PFSK-1 (cell line): ENCODE measurements around the gene ASPM.

Experiments
- FOXP2 ChIP-seq: optimal IDR thresholded peaks from 2 replicates; pipeline ENCODE3; 2011; ENCODE audit warnings: borderline replicate concordance, control low read depth, inconsistent platforms; ENCODE audit not compliant: insufficient read depth; ENCODE audit errors: extremely low read length, extremely low read depth
- POLR2AphosphoS5 ChIP-seq: IDR thresholded peaks from 2 replicates; pipeline ENCODE4 v1.6.1; 2012; ENCODE audit warnings: low read depth, mild to moderate bottlenecking, control low read depth, low read length, moderate library complexity
- REST ChIP-seq, 2 experiments: IDR thresholded peaks; 2 replicates each; pipeline versions ENCODE4 v1.6.1 to v1.8.0; 2011 to 2012; ENCODE audit warnings: low read depth in 2 of 2, low read length in 2 of 2, control low read depth in 1 of 2, inconsistent platforms in 1 of 2, mild to moderate bottlenecking in 1 of 2, moderate library complexity in 1 of 2; ENCODE audit not compliant: insufficient read depth in 1 of 2
- SIN3A ChIP-seq: IDR thresholded peaks from 2 replicates; pipeline ENCODE4 v1.6.1; 2012; ENCODE audit warnings: mild to moderate bottlenecking, low read length, moderate library complexity, borderline replicate concordance; ENCODE audit not compliant: insufficient read depth
- TAF1 ChIP-seq: IDR thresholded peaks from 2 replicates; pipeline ENCODE4 v1.6.1; 2012; ENCODE audit warnings: low read length, control low read depth, borderline replicate concordance; ENCODE audit not compliant: insufficient read depth

Gene ASPM

GRCh38 chr1:197182716-197183115 is 36.2 kb upstream of the ASPM start:
- no peak for TF ChIP-seq REST (IDR thresholded peaks at IDR 0.05; ENCODE audit: insufficient read depth in 1 of 2, low read depth in 2 of 2, low read length in 2 of 2)
- TF ChIP-seq POLR2AphosphoS5, result no peak
- no peak for TF ChIP-seq SIN3A
- no peak for TF ChIP-seq TAF1
- TF ChIP-seq FOXP2, result no peak

GRCh38 chr1:197181982-197182381 is 35.5 kb upstream of the ASPM start:
- TF ChIP-seq REST (IDR thresholded peaks at IDR 0.05; ENCODE audit: insufficient read depth in 1 of 2, low read depth in 2 of 2, low read length in 2 of 2) (no peak), TAF1 (no peak), FOXP2 (no peak), SIN3A (no peak), POLR2AphosphoS5 (no peak)

- TF ChIP-seq FOXP2 (no peak), TAF1 (no peak), REST (IDR thresholded peaks at IDR 0.05; ENCODE audit: insufficient read depth in 1 of 2, low read depth in 2 of 2, low read length in 2 of 2) (no peak), POLR2AphosphoS5 (no peak), SIN3A (no peak)
Observed at GRCh38 chr1:197180252-197180878, 33.9 kb upstream of the ASPM start.

- TF ChIP-seq POLR2AphosphoS5 (no peak), REST (IDR thresholded peaks at IDR 0.05; ENCODE audit: insufficient read depth in 1 of 2, low read depth in 2 of 2, low read length in 2 of 2) (no peak), FOXP2 (no peak), TAF1 (no peak), SIN3A (no peak)
Observed at GRCh38 chr1:197178998-197179397, 32.5 kb upstream of the ASPM start.
